Kidney capillary endothelial cell (primary cell): ENCODE results near the gene ADGRF5.
A peak's percentile ranks its signal among the peaks of the same experiment; 100 is the strongest.

Experiments
- DNase-seq: peaks from one replicate; pipeline ENCODE4 v3.0.0-alpha.2; 2018; ENCODE audit warnings: low spot score

Gene ADGRF5

GRCh38 chr6:46921731-46922130, at the start of gene ADGRF5:
ADGRF5 (minus strand) TSS chr6:46921938; CDS start chr6:46906762, 15,176 bp downstream.
- no peak for DNase-seq

- DNase-seq = no peak
Observed at GRCh38 chr6:46969206-46969605, 47.5 kb upstream of the ADGRF5 start.

- no peak for DNase-seq
Observed at GRCh38 chr6:46967826-46968349, 46.1 kb upstream of the ADGRF5 start.

- DNase-seq = no peak
Observed at GRCh38 chr6:46964716-46965519, 43.2 kb upstream of the ADGRF5 start.

GRCh38 chr6:46963626-46964025, 41.9 kb upstream of the ADGRF5 start:
- no peak for DNase-seq

GRCh38 chr6:46963039-46963438, 41.3 kb upstream of the ADGRF5 start:
- DNase-seq = no peak

- DNase-seq = no peak
Observed at GRCh38 chr6:46961711-46962110, 40.0 kb upstream of the ADGRF5 start.

- no peak for DNase-seq
Observed at GRCh38 chr6:46961232-46961631, 39.5 kb upstream of the ADGRF5 start.

- no peak for DNase-seq
Observed at GRCh38 chr6:46959419-46959818, 37.7 kb upstream of the ADGRF5 start.

GRCh38 chr6:46956409-46956808, 34.7 kb upstream of the ADGRF5 start:
- DNase-seq = no peak

GRCh38 chr6:46954837-46955451, 33.2 kb upstream of the ADGRF5 start:
- no peak for DNase-seq

- DNase-seq = no peak
Observed at GRCh38 chr6:46953921-46954320, 32.2 kb upstream of the ADGRF5 start.

- DNase-seq = peak; percentile 26
Observed at GRCh38 chr6:46949632-46950280, 28.0 kb upstream of the ADGRF5 start.

- DNase-seq = peak; percentile 100
Observed at GRCh38 chr6:46948699-46949098, 27.0 kb upstream of the ADGRF5 start.

GRCh38 chr6:46947497-46947896, 25.8 kb upstream of the ADGRF5 start:
- DNase-seq = peak; percentile 46

- no peak for DNase-seq
Observed at GRCh38 chr6:46940433-46941226, 18.9 kb upstream of the ADGRF5 start.

GRCh38 chr6:46937642-46938041, 15.9 kb upstream of the ADGRF5 start:
- DNase-seq = no peak

- no peak for DNase-seq
Observed at GRCh38 chr6:46935687-46936086, 13.9 kb upstream of the ADGRF5 start.

- no peak for DNase-seq
Observed at GRCh38 chr6:46933751-46934150, 12.0 kb upstream of the ADGRF5 start.

- DNase-seq = no peak
Observed at GRCh38 chr6:46932526-46933319, 11.0 kb upstream of the ADGRF5 start.

GRCh38 chr6:46931416-46931815, 9.7 kb upstream of the ADGRF5 start:
- DNase-seq = no peak
